ENCODE results near the gene IL4.

Gene IL4

GRCh38 chr5:132658381-132659302 lies 15.1 kb upstream of the IL4 start:
- DNase-seq = no peak

GRCh38 chr5:132659598-132660493 lies 13.9 kb upstream of the IL4 start:
- DNase-seq = no peak

GRCh38 chr5:132661231-132662003 lies 12.4 kb upstream of the IL4 start:
- no peak for DNase-seq

GRCh38 chr5:132662004-132662401 lies 11.8 kb upstream of the IL4 start:
- DNase-seq = no peak

GRCh38 chr5:132662925-132663770 lies 10.6 kb upstream of the IL4 start:
- DNase-seq = peak; percentile 43

- no peak for DNase-seq
These were observed 9.8 kb upstream of the IL4 start for GRCh38 chr5:132663771-132664695.

- no peak for DNase-seq
These were observed 9.0 kb upstream of the IL4 start for GRCh38 chr5:132664696-132665209.

- DNase-seq = no peak
These were observed 8.2 kb upstream of the IL4 start for GRCh38 chr5:132665574-132666080.

- no peak for DNase-seq
These were observed 7.3 kb upstream of the IL4 start for GRCh38 chr5:132666310-132667123.

- no peak for DNase-seq
These were observed 6.5 kb upstream of the IL4 start for GRCh38 chr5:132667309-132667708.

- DNase-seq = no peak
These were observed 5.8 kb upstream of the IL4 start for GRCh38 chr5:132667761-132668705.

- no peak for DNase-seq
These were observed 4.9 kb upstream of the IL4 start for GRCh38 chr5:132668706-132669454.

- no peak for DNase-seq
These were observed 4.4 kb upstream of the IL4 start for GRCh38 chr5:132669455-132669820.

- no peak for DNase-seq
These were observed 3.6 kb upstream of the IL4 start for GRCh38 chr5:132669966-132670882.

GRCh38 chr5:132671000-132671399 lies 2.8 kb upstream of the IL4 start:
- DNase-seq = no peak

GRCh38 chr5:132673488-132673887 lies 301 bp upstream of the IL4 start:
- no peak for DNase-seq
